ES-I3 (cell line): ENCODE results near the gene NFE2L1.
"Not testable (repeated sequence)": the region's sequence is repeated elsewhere in the genome, so short reads cannot be mapped to it uniquely, and the experiment has no call there.

Experiments
- H3K36me3 ChIP-seq: 2 replicates; pipeline ENCODE4 v1.6.1; 2013; ENCODE audit warnings: mild to moderate bottlenecking, low read length, control low read depth, moderate library complexity; ENCODE audit not compliant: insufficient read depth
- H3K4me1 ChIP-seq: 2 replicates; pipeline ENCODE4 v1.6.1; 2013; ENCODE audit warnings: mild to moderate bottlenecking, control low read depth, low read length; ENCODE audit not compliant: insufficient read depth
- H3K9ac ChIP-seq: 2 replicates; pipeline ENCODE4 v1.6.1; 2013; ENCODE audit warnings: low read depth, mild to moderate bottlenecking, low read length, moderate library complexity
- H3K9me3 ChIP-seq: 2 replicates; pipeline ENCODE4 v1.6.1; 2013; ENCODE audit warnings: mild to moderate bottlenecking, low read length, moderate library complexity; ENCODE audit not compliant: control insufficient read depth, insufficient read depth

The NFE2L1 gene

DNA sequence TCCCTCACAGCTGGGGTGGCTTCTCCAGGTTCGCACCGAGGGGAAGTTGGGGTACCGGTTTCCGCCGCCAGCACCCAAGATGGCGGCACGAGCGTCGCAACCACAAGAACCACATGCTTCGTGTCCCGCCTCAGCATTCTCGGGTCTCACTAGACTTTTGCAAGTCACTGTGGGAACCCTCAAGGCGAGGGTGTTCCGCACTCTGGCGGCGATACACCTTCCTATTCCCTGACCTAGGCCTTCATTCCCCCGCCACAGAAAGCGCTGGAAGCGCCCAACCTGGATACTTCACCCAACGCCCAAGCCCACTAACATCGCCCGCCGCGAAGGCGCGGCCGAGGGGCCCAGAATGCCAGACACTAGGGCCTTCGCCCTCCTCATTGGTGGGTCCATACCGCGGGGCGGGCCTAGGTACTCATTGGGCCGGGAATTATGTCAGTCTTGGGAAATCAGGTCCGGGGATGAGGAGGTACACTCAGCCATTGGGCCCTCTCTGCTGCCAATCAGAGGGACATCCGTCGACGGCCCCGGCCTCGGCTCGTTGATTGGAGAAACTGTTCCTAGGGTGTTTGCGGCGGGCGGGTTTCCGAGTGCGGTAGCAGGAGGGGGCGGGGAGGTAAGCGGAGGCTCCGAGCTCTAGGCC is at the start of gene NFE2L1:
Gene NFE2L1 (plus strand): TSS at position 619 of the 643 bp plus-strand sequence. CDS start 2,760 bp downstream, outside the sequence.
- H3K4me1 ChIP-seq: peaks cover 33% of the 10 kb centered on the region
- H3K9me3 ChIP-seq: no peaks in the 10 kb centered on the region

DNA sequence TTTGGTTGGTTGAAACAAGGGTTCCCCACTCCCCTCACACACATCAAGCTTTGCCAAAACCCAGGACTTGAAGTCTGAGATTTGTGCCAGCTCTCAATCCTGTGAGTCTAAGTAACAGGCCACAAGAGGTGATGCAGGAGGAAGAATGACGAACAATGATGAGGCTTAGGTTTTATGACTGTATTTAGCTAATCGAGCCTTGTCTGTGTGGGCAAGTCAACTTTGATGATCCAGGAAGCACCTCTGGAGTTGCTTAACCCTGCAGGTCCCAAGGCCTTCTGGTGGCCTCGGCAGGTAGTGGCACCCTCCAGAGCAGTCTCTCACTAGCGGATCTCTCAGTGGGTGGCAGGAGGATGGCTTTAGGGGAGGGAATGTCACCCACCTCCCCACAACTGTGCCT is 48.6 kb upstream of the NFE2L1 start:
- no peaks in the 10 kb centered on the region for H3K36me3 ChIP-seq
- H3K4me1 ChIP-seq: peaks cover 46% of the 10 kb centered on the region
- H3K9me3 ChIP-seq: no peaks in the 10 kb centered on the region
- no peak overlapping the region for H3K9ac ChIP-seq

More for the DNA sequence above, at the start of gene NFE2L1:
- Histone ChIP-seq H3K9ac (peak within 1 kb of the TSS; percentile 87), H3K36me3 (0 out of 2 replicates have a peak, but pooled peaks cover 3% of the 10 kb centered on the region)

GRCh38 chr17:48001197-48001596 is 47.0 kb upstream of the NFE2L1 start:
- no peaks in the 10 kb centered on the region for H3K36me3 ChIP-seq
- H3K9ac ChIP-seq: no peak overlapping the region
- H3K9me3 ChIP-seq: no peaks in the 10 kb centered on the region
- peaks cover 40% of the 10 kb centered on the region for H3K4me1 ChIP-seq

DNA sequence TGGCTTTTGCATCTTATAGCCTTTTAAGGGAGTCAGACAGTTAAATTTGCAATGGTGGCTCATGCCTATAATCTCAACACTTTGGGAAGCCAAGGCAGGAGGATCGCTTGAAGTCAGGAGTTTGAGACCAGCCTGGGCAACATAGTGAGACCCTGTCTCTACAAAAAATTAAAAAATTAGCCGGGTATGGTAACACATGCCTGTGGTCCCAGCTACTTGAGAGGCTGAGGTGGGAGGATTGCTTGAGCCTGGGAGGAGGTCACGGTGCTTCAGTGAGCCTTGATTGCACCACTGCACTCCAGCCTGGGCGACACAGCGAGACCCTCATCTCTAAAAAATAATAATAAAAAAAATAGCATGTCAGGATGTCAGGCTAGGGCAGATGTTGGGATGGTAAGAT is 46.5 kb upstream of the NFE2L1 start:
- H3K36me3 ChIP-seq, H3K9me3 ChIP-seq, H3K9ac ChIP-seq: not testable (repeated sequence)
- peaks cover 40% of the 10 kb centered on the region for H3K4me1 ChIP-seq

DNA sequence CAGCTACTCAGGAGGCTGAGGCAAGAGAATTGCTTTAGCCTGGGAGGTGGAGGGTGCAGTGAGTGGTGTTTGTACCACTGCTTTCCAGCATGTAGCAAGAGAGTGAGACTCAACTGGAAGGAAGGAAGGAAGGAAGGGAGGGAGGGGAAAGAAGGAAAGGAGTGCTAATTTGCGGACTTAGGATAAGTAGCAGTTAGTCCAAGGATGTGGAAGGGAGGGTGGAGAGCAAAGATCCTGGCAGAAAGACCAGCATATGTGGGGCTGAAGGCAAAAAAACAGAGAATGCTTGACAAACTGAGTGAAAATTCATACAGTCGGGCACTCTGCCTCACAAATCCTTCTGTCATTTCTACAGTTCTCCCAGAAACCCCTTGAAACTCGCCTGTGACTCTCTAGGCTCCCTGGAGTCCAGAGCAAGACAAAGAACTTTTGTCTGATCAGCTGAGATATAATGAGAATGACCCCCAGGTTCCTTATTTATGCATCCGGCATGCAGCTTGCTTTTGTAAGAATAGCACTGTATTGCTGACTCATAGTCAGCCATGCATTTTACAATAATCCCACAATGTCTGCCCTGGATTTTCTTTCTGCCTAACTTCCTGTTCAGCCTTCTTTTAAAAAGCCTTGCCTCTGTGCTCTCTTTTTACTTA is 45.8 kb upstream of the NFE2L1 start:
- Histone ChIP-seq H3K4me1 (peaks cover 40% of the 10 kb centered on the region), H3K36me3 (no peaks in the 10 kb centered on the region), H3K9me3 (no peaks in the 10 kb centered on the region), H3K9ac (peak overlapping the region; percentile 23)

DNA sequence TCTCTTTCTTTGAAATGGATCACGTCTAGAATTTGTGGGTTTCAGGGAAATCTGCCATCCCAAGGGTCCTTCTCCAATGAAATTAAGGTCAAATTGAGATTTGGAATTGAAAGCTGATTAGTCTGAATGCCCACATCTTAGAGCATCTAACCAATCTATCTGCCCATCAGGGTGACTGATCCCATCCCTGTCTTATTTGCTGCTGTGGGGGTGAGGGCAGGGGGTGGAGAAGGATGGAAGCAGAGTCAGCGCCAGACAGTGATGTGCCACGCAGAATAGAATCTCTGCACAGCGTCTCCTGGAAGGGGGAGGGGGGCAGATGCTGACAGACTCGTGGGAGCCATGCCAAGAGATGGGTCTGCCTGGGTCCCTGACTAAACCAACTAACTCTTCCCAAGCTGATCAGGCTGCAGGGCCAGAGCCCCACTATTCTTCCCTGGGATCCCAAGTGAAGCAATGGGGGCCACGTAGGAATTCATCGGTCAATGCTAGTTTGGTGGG is 45.2 kb upstream of the NFE2L1 start:
- Histone ChIP-seq H3K9me3 (no peaks in the 10 kb centered on the region), H3K9ac (peak overlapping the region; percentile 23), H3K4me1 (peaks cover 40% of the 10 kb centered on the region), H3K36me3 (no peaks in the 10 kb centered on the region)

GRCh38 chr17:48003417-48004151 is 44.6 kb upstream of the NFE2L1 start:
- Histone ChIP-seq H3K36me3 (no peaks in the 10 kb centered on the region), H3K9ac (peak overlapping the region; percentile 28), H3K9me3 (no peaks in the 10 kb centered on the region), H3K4me1 (peaks cover 40% of the 10 kb centered on the region)

DNA sequence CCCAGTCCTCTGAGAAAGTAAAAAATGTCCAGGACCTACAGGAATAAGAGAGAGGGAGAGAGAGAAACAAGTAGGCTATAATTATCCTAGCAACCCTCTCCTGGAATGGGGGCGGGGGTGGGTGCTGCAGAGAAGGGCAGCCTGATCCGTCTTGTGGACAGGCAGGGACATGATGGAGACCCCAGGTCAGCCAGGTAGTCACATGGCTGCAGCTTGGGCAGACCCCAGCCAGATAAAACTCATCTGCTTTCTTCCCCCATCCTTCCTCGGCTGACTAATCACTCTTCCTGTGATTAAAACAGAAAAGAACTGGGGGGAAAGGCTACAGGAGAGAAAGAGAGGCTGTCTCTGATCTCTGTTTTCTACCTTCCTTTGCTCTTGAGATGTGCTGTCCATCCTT is 43.2 kb upstream of the NFE2L1 start:
- no peak overlapping the region for H3K9ac ChIP-seq
- peaks cover 34% of the 10 kb centered on the region for H3K4me1 ChIP-seq
- H3K9me3 ChIP-seq: no peaks in the 10 kb centered on the region
- H3K36me3 ChIP-seq: no peaks in the 10 kb centered on the region

GRCh38 chr17:48006936-48007709 is 41.0 kb upstream of the NFE2L1 start:
- Histone ChIP-seq H3K36me3 (no peaks in the 10 kb centered on the region), H3K4me1 (peaks cover 33% of the 10 kb centered on the region), H3K9ac (no peak overlapping the region)

DNA sequence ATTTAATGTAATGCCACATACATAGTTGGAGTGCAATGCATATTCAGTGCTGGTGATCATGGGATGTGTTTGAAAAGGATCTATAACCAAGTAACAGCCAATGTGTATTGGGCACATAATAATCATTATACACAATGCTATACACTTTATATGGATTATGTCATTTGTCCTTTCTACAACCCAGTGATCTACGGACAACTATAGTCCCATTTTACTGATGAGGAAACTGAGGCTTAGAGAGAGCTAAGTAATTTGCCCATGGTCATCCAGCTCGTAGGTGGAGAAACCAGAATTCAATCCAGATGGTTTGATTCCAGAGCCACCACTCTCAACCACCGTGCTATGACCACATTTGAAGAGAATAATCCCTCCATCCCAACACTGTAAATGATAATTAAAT is 38.0 kb upstream of the NFE2L1 start:
- no peak overlapping the region for H3K9ac ChIP-seq
- H3K9me3 ChIP-seq: no peaks in the 10 kb centered on the region

More at GRCh38 chr17:48006936-48007709, 41.0 kb upstream of the NFE2L1 start:
- H3K9me3 ChIP-seq: no peaks in the 10 kb centered on the region

GRCh38 chr17:48011405-48012150 is 36.6 kb upstream of the NFE2L1 start:
- no peaks in the 10 kb centered on the region for H3K9me3 ChIP-seq
- peaks cover 16% of the 10 kb centered on the region for H3K4me1 ChIP-seq
- peak overlapping the region; percentile 50; the same call in 1 of the 2 replicates for H3K9ac ChIP-seq

More for the DNA sequence above, 38.0 kb upstream of the NFE2L1 start:
- H3K4me1 ChIP-seq: peaks cover 18% of the 10 kb centered on the region
- H3K36me3 ChIP-seq: no peaks in the 10 kb centered on the region

DNA sequence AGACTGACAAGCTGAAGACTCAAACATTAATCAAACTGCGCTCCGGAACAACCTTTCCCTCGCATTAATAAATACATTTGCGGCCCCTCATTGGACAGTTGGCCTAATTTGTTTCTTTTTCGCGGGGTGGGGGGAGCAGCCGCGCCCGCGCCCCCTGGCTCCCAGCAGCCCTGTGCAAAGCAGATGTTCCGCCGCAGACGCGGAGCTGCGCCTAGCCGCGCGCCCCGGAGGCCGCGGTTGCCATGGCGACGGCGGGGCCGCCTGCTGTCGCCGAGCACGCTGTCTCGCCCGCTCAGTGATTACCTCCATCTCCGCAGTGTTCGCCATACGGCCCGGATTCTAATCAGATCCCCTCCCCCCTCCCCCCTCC is 36.0 kb upstream of the NFE2L1 start:
- peak overlapping the region; percentile 50; the same call in 1 of the 2 replicates for H3K9ac ChIP-seq
- H3K4me1 ChIP-seq: peaks cover 16% of the 10 kb centered on the region
- no peaks in the 10 kb centered on the region for H3K36me3 ChIP-seq
- H3K9me3 ChIP-seq: no peaks in the 10 kb centered on the region

More at GRCh38 chr17:48011405-48012150, 36.6 kb upstream of the NFE2L1 start:
- H3K36me3 ChIP-seq: no peaks in the 10 kb centered on the region

- Histone ChIP-seq H3K9me3 (no peaks in the 10 kb centered on the region), H3K9ac (no peak overlapping the region), H3K36me3 (no peaks in the 10 kb centered on the region), H3K4me1 (peaks cover 16% of the 10 kb centered on the region)
Observed at GRCh38 chr17:48012654-48013053, 35.5 kb upstream of the NFE2L1 start.
